ENCODE measurements around the gene IL6R.
"Not testable (repeated sequence)": the region's sequence is repeated elsewhere in the genome, so short reads cannot be mapped to it uniquely, and the experiment has no call there.

The IL6R gene

GRCh38 chr1:154404984-154405746 is at the start of gene IL6R:
Gene IL6R, plus strand, starts transcription at chr1:154405343. Its CDS starts 287 bp downstream, at chr1:154405630.
- DNase-seq = peak; percentile 81

GRCh38 chr1:154358519-154358918 is 46.6 kb upstream of the IL6R start:
- no peak for DNase-seq

DNA sequence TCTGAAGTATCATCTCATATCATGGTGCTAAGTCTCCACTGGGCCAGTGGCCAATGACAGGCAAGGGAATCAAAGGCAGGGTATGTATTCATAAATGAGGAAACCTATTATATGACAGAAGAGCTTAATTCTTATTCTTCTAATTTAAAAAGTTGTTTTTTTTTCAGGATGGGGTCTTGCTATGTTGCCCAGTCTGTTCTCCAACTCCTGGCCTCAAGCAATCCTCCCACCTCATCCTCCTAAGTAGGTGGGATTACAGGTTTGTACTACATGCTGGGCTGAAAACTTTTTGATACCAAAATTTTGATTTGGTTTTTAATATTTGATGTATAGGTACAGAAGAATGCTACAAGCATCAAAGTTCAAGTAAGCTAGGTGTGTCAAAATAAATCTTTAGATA is 44.9 kb upstream of the IL6R start:
- DNase-seq = no peak

- not testable (repeated sequence) for DNase-seq
These were observed 44.3 kb upstream of the IL6R start for GRCh38 chr1:154360881-154361280.

DNA sequence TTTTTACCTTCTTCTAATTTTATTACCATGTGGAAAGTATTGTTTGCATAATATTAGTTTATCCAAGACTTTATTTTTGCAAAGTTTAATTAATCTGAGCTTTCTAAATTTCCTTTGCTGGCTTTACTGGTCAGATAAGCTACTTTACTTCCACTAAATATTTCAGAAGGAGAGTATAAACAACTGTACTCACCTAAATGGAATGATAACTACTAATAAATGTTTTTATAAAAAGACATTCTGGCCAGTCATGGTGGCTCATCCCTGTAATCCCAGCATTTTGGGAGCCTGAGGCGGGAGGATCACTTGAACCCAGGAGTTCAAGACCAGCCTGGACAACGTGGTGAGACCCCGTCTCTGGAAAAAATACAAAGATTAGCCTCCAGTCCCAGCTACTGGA is 43.8 kb upstream of the IL6R start:
- no peak for DNase-seq

DNA sequence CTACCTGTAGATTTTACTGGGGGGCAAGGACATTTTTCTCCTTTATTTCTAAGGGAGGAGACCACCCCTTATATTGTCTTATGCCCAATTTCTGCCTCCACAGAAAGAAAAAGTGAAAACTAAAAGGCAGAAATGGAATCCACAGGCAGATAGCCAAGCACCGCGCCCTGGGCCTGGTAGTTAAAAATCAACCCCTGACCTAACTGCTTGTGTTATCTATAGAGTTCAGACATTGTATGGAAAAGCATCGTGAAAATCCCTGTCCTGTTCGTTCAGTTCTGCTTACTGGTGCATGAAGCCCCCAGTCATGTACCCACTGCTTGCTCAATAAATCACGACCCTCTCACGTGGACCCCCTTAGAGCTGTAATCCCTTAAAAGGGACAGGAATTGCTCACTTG is 33.7 kb upstream of the IL6R start:
- DNase-seq = no peak

DNA sequence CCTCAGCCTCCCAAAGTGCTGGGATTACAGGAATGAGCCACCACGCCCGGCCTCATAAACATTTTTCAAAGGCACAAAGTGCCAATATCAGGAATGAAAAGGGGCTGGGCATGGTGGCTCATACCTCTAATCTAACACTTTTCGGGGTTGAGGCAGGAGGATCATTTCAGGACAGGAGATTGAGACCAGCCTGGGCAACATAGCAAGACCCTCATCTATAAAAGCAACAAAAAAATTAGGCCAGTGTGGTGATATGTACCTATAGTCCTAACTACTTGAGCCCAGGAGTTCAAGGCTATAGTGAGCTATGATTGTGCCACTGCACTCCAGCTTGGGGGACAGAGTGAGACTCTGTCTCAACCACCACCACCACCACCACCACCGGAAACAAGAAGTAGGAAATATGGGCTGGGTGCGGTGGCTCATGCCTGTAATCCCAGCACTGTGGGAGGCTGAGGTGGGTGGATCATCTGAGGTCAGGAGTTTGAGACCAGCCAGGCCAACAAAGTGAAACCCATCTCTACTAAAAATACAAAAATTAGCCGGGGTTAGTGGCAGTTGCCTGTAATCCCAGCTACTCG is 31.3 kb upstream of the IL6R start:
- DNase-seq = not testable (repeated sequence)

- no peak for DNase-seq
These were observed 25.8 kb upstream of the IL6R start for GRCh38 chr1:154379301-154379700.

GRCh38 chr1:154384650-154385489 is 20.3 kb upstream of the IL6R start:
- no peak for DNase-seq

- no peak for DNase-seq
These were observed 18.3 kb upstream of the IL6R start for GRCh38 chr1:154386643-154387352.

DNA sequence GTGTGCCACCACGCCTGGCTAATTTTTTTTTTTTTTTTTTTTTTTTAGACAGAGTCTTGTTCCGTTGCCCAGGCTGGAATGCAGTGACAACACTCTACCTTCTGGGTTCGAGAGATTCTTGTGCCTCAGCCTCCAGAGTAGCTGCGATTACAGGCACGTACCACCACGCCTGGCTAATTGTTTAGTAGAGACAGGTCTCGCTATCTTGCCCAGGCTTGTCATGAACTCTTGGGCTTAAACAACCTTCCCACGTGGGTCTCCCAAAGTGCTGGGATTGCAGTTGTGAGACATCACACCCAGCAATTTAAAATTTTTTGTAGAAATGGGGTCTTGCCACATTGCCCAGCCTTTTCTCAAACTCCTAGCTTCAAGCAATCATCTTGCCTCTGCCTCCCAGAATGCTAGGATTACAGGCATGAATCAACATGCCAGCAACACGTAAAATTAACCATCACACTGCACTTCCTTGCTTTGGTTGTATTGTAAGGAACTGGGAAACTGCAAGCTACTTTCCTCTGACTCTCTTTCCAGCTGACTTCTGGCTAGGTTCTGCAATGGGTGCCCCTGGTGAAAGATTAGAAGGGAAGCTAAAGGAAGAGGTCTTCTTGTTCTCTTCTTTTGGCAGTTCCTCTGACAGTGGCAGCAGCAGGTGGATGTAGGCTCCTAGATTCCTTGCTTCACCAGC is 13.9 kb upstream of the IL6R start:
- DNase-seq = no peak

DNA sequence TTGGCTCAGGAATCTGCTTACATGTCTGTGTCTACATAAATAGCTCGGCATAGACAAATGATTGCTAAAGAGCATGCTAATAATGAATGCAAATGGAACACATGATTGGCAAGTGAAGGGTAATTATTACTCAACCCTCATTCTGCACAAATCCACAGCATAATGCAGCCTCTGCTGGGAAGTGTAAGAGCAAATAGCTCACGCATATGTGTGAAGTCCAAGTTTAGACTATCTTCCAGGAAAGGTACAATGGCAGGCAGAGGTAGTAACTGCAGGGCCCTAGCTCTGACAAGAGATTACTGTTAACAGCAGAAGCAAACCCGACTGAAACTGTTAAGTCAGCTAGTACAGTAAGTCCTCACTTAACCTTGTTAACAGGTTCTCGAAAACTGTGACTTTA is 7.0 kb upstream of the IL6R start:
- no peak for DNase-seq

DNA sequence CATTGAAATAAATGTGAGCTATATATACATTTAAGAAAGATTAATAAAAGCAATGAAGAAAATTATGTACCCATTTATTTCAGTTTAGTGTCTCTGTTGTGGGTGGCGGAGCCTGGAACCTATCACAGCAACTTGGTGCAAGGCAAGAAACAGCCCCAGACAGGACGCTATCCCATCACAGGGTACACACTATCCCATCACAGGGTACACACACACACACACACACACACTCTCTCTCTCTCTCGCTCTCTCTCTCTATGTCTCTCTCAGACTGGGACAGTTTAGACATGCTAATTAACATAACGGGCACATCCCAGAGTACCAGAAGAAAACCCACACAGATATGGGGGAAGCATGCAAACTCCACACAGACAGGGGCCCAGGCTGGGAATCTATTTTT is 6.5 kb upstream of the IL6R start:
- DNase-seq = no peak

- no peak for DNase-seq
These were observed 4.8 kb upstream of the IL6R start for GRCh38 chr1:154400381-154400801.

GRCh38 chr1:154402409-154402921 is 2.7 kb upstream of the IL6R start:
- DNase-seq = no peak

DNA sequence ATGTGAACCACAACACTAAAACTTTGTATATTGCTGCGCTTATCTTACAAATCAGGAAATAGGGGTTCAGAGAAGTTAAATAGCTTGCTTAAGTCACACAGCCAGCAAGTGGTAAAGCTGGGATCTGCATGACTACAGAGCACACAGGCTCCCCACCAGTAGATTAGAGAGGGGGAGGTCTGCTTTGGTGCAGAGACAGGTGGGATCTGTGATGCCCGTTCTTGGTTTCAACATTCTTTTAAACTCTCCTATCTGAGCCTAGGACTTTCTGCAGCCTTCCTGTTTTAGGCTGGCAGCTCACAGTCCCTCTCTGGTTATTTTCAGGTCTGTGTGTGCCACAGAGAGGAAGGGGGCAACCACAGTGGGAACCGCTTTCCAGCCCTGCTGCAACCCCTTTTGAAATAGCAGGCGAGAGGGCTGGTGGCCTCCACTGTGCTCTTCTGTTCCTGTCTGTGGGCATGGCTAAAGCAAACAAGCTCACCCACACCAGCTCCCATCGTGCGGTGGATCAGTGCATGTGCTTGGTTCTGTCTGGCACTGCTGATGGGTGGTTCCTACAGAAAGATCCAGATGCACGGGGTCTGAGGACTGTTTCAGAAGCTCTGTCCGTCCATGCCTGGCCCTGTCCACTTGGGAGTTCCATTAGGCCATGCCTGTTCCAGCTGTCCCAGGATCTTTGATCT is 1.7 kb upstream of the IL6R start:
- no peak for DNase-seq

DNA sequence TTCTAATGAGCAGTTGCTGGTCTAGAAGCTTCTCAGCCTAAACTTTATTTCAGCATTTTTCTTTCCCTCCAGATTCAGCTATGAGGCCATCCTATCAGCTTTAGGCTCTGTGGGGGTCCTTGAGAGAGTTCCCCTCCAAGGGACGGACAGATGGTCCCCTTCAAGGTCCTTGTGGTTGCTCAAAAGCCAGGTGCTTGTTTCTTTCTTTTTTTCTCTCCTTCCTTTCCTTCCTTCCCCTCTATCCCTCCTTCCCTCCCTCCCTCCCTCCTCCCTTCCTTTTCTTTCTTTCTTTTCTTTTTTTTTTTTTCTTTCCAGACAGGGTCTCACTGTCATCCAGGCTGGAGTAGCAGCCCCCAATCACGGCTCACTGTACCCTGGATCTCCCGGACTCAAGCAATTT is 1.2 kb upstream of the IL6R start:
- DNase-seq = no peak

DNA sequence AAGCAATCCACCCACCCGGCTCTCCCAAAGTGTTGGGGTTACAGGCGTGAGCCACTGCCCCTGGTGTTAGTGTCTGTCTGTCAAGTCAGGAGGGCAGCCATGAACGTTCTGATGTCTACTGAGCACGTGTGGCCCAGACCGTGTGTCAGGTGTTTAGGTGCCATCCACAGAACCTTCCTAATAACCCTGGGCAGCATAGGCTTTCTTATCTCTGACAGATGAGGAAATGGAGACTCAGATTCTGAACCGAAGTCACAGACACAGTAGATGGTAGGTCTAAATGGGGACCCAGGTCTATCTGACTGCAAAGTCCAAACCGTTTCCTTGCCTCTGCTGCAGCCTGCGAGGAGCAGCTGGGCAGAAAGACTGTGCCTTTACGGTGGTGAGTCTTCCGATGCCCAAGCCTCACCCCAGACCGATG is 622 bp upstream of the IL6R start:
- DNase-seq = no peak

- peak; percentile 59 for DNase-seq
These were observed 816 bp downstream of the IL6R start for GRCh38 chr1:154405747-154406571.

DNA sequence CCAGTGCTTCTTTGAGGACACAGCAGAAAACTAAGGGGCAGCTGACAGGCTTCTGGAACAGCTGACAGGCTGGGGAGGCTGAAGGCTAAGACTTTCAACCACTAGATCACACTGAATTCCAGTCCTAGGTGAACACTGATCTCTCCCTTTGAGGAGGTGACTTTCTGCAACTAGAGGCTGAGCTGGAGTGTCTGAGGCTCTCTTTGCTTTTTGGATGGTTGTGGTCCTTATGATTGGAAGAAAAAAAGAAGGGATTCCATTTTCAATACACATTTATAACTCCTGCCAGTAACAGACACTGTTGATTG is 1.4 kb downstream of the IL6R start:
- no peak for DNase-seq

GRCh38 chr1:154406886-154407197 is 1.7 kb downstream of the IL6R start:
- DNase-seq = no peak

All from T1000 (cell line).